Right lobe of liver (tissue), 4 donors: ENCODE data around the gene OSBPL10.

ENCODE experiments used
- CTCF ChIP-seq, 4 donors: fragments of 200-600 bp in 3 of 4; fragments of 450-650 bp in 1 of 4; IDR thresholded peaks; one replicate each; pipeline versions ENCODE4 v1.5.1 to v1.8.0; 2016 to 2022; ENCODE audit warnings: antibody characterized with exemption in 4 of 4, mild to moderate bottlenecking in 2 of 4
- POLR2A ChIP-seq: fragments of 450-650 bp; IDR thresholded peaks from one replicate; pipeline ENCODE4 v1.6.1; 2017; ENCODE audit warnings: antibody characterized with exemption, mild to moderate bottlenecking
- donor health status: DM: no; HTN: no; CAD: no.
- donor health status: DM: no; HTN: no; CAD: no.
- donor health status: DM: no; HTN: yes; CAD: no.

- TF ChIP-seq CTCF (IDR thresholded peaks at IDR 0.05): no peak
- no peak for TF ChIP-seq POLR2A
Observed at GRCh38 chr3:31833391-31834190, 147.5 kb downstream of the OSBPL10 start.
